Measurements from ENCODE around the gene NCBP2. TPM values are rescaled to one million over a fixed set of nuclear protein-coding genes. Genes with fewer than 3 reads are reported as not detected.

NCBP2 gene
- total RNA-seq: 100 to 1,000 TPM in 1 of 2 experiments, 10 to 100 TPM in 1; 94.8 to 107 TPM

GRCh38 chr3:196942226-196942914 is at the start of gene NCBP2:
Gene NCBP2 (minus strand): TSS chr3:196942528. CDS start chr3:196942503, 25 bp downstream.
- Mint-ChIP-seq H3K36me3 (ENCODE audit: low read depth) (peaks cover 53% of the 10 kb centered on the region), H3K27me3 (no peaks in the 10 kb centered on the region), H3K27ac (peak within 1 kb of the TSS; percentile 99), H3K4me1 (peaks cover 45% of the 10 kb centered on the region), H3K4me3 (peak within 1 kb of the TSS; percentile 93), H3K9me3 (ENCODE audit: low read depth) (no peaks in the 10 kb centered on the region)
- intact Hi-C loops (cut with DNase I, micrococcal nuclease): loop anchor here (1.0 to 10.0 kb wide), 13 partner anchors 27 to 1500 kb away; partner anchors contain the start of genes FBXO45 (in 2 of the 2), SENP5 (in 2 of the 2), WDR53 (in 2 of the 2) and ACAP2 (in 1 of the 2)
- POLR2A ChIA-PET: interaction anchor here (0.5 to 1.8 kb wide), 4 partner anchors 75 to 623 kb away, joined by 3 to 14 read pairs (median 4); partner anchors contain the start of gene SENP5
- peak; percentile 97 for ATAC-seq
- DNase-seq: peak; percentile 100
- CTCF ChIA-PET: interaction anchor here (0.7 to 2.8 kb wide), 8 partner anchors 10 to 406 kb away, joined by 3 to 18 read pairs (median 3); partner anchors contain the start of gene SENP5

- DNase-seq (peak; percentile 2), ATAC-seq (no peak)
- intact Hi-C loops (cut with DNase I, micrococcal nuclease): no loop called here
- Mint-ChIP-seq H3K27ac (no peak overlapping the region), H3K9me3 (ENCODE audit: low read depth) (no peaks in the 10 kb centered on the region), H3K36me3 (ENCODE audit: low read depth) (no peaks in the 10 kb centered on the region), H3K4me3 (no peak overlapping the region), H3K4me1 (no peaks in the 10 kb centered on the region), H3K27me3 (no peaks in the 10 kb centered on the region)
- ChIA-PET POLR2A (no interaction called here), CTCF (interaction anchor here (0.6 kb wide), 1 partner anchor 12 kb away, joined by 3 read pairs; no protein-coding TSS in a partner anchor)
Measured at GRCh38 chr3:196991581-196992460, 49.5 kb upstream of the NCBP2 start.

GRCh38 chr3:196990601-196991007 is 48.3 kb upstream of the NCBP2 start:
- Mint-ChIP-seq H3K27me3 (no peaks in the 10 kb centered on the region), H3K4me1 (no peaks in the 10 kb centered on the region), H3K9me3 (ENCODE audit: low read depth) (no peaks in the 10 kb centered on the region), H3K27ac (no peak overlapping the region), H3K36me3 (ENCODE audit: low read depth) (no peaks in the 10 kb centered on the region), H3K4me3 (no peak overlapping the region)
- POLR2A ChIA-PET: no interaction called here
- ATAC-seq (no peak), DNase-seq (peak; percentile 2)
- CTCF ChIA-PET: interaction anchor here (0.6 kb wide), 2 partner anchors 197 to 472 kb away, joined by 3 read pairs; no protein-coding TSS in a partner anchor
- intact Hi-C loops (cut with DNase I, micrococcal nuclease): no loop called here

GRCh38 chr3:196989721-196990262 is 47.5 kb upstream of the NCBP2 start:
- no peaks in the 10 kb centered on the region for H3K9me3 Mint-ChIP-seq (ENCODE audit: low read depth)
- ChIA-PET POLR2A (no interaction called here), CTCF (no interaction called here)
- ATAC-seq (no peak), DNase-seq (no peak)
- H3K36me3 Mint-ChIP-seq (ENCODE audit: low read depth): no peaks in the 10 kb centered on the region
- no peak overlapping the region for H3K27ac Mint-ChIP-seq
- no peaks in the 10 kb centered on the region for H3K4me1 Mint-ChIP-seq
- intact Hi-C loops (cut with DNase I, micrococcal nuclease): no loop called here
- H3K27me3 Mint-ChIP-seq: peaks cover 3% of the 10 kb centered on the region
- H3K4me3 Mint-ChIP-seq: no peak overlapping the region

GRCh38 chr3:196988241-196989029 is 46.1 kb upstream of the NCBP2 start:
- no peak overlapping the region for H3K4me3 Mint-ChIP-seq
- H3K4me1 Mint-ChIP-seq: no peaks in the 10 kb centered on the region
- no peak overlapping the region for H3K27ac Mint-ChIP-seq
- ChIA-PET POLR2A (interaction anchor here (0.6 kb wide), 1 partner anchor 92 kb away, joined by 3 read pairs; no protein-coding TSS in a partner anchor), CTCF (interaction anchor here (0.7 kb wide), 1 partner anchor 10 kb away, joined by 3 read pairs; no protein-coding TSS in a partner anchor)
- intact Hi-C loops (cut with DNase I, micrococcal nuclease): no loop called here
- ATAC-seq (no peak), DNase-seq (no peak)
- H3K27me3 Mint-ChIP-seq: peaks cover 3% of the 10 kb centered on the region
- peaks cover 3% of the 10 kb centered on the region for H3K9me3 Mint-ChIP-seq (ENCODE audit: low read depth)
- no peaks in the 10 kb centered on the region for H3K36me3 Mint-ChIP-seq (ENCODE audit: low read depth)

- CTCF ChIA-PET: interaction anchor here (0.7 kb wide), 1 partner anchor 42 kb away, joined by 3 read pairs; the partner anchor contains the start of gene MELTF
- no peaks in the 10 kb centered on the region for H3K4me1 Mint-ChIP-seq
- no peaks in the 10 kb centered on the region for H3K36me3 Mint-ChIP-seq (ENCODE audit: low read depth)
- ATAC-seq (no peak), DNase-seq (no peak)
- H3K4me3 Mint-ChIP-seq: no peak overlapping the region
- no peak overlapping the region for H3K27ac Mint-ChIP-seq
- H3K9me3 Mint-ChIP-seq (ENCODE audit: low read depth): peaks cover 8% of the 10 kb centered on the region
- intact Hi-C loops (cut with DNase I, micrococcal nuclease): no loop called here
- POLR2A ChIA-PET: no interaction called here
- H3K27me3 Mint-ChIP-seq: peaks cover 3% of the 10 kb centered on the region
Measured at GRCh38 chr3:196987022-196987421, 44.7 kb upstream of the NCBP2 start.

GRCh38 chr3:196985954-196986885 is 43.9 kb upstream of the NCBP2 start:
- intact Hi-C loops (cut with DNase I, micrococcal nuclease): no loop called here
- ChIA-PET POLR2A (no interaction called here), CTCF (interaction anchor here (0.7 kb wide), 1 partner anchor 43 kb away, joined by 3 read pairs; the partner anchor contains the start of gene MELTF)
- Mint-ChIP-seq H3K27me3 (peaks cover 3% of the 10 kb centered on the region), H3K27ac (no peak overlapping the region), H3K9me3 (ENCODE audit: low read depth) (peaks cover 8% of the 10 kb centered on the region), H3K4me3 (no peak overlapping the region), H3K36me3 (ENCODE audit: low read depth) (no peaks in the 10 kb centered on the region), H3K4me1 (no peaks in the 10 kb centered on the region)
- DNase-seq (no peak), ATAC-seq (no peak)

- Mint-ChIP-seq H3K4me3 (no peak overlapping the region), H3K36me3 (ENCODE audit: low read depth) (no peaks in the 10 kb centered on the region), H3K4me1 (no peaks in the 10 kb centered on the region), H3K27me3 (peaks cover 3% of the 10 kb centered on the region), H3K27ac (no peak overlapping the region), H3K9me3 (ENCODE audit: low read depth) (peaks cover 8% of the 10 kb centered on the region)
- POLR2A ChIA-PET: no interaction called here
- CTCF ChIA-PET: interaction anchor here (1.4 kb wide), 1 partner anchor 148 kb away, joined by 5 read pairs; no protein-coding TSS in a partner anchor
- DNase-seq (no peak), ATAC-seq (no peak)
- intact Hi-C loops (cut with DNase I, micrococcal nuclease): no loop called here
Measured at GRCh38 chr3:196985298-196985697, 43.0 kb upstream of the NCBP2 start.

- CTCF ChIA-PET: no interaction called here
- no peak for DNase-seq
- peaks cover 3% of the 10 kb centered on the region for H3K27me3 Mint-ChIP-seq
- POLR2A ChIA-PET: no interaction called here
- H3K4me1 Mint-ChIP-seq: no peaks in the 10 kb centered on the region
- H3K4me3 Mint-ChIP-seq: no peak overlapping the region
- H3K9me3 Mint-ChIP-seq (ENCODE audit: low read depth): peaks cover 8% of the 10 kb centered on the region
- no peaks in the 10 kb centered on the region for H3K36me3 Mint-ChIP-seq (ENCODE audit: low read depth)
- no peak for ATAC-seq
- intact Hi-C loops (cut with DNase I, micrococcal nuclease): no loop called here
- no peak overlapping the region for H3K27ac Mint-ChIP-seq
Measured at GRCh38 chr3:196983186-196983585, 40.9 kb upstream of the NCBP2 start.

GRCh38 chr3:196981657-196982056 is 39.3 kb upstream of the NCBP2 start:
- Mint-ChIP-seq H3K27me3 (peaks cover 3% of the 10 kb centered on the region), H3K36me3 (ENCODE audit: low read depth) (no peaks in the 10 kb centered on the region), H3K4me3 (no peak overlapping the region), H3K27ac (no peak overlapping the region), H3K9me3 (ENCODE audit: low read depth) (peaks cover 8% of the 10 kb centered on the region), H3K4me1 (no peaks in the 10 kb centered on the region)
- ChIA-PET POLR2A (no interaction called here), CTCF (interaction anchor here (0.6 kb wide), 1 partner anchor 252 kb away, joined by 3 read pairs; no protein-coding TSS in a partner anchor)
- DNase-seq (no peak), ATAC-seq (no peak)
- intact Hi-C loops (cut with DNase I, micrococcal nuclease): no loop called here

Data from activated CD4-positive, alpha-beta T cell treated with anti-CD3 and anti-CD28 coated beads for 36 hours (primary cell).